PC-9 (cell line): ENCODE measurements around the gene QTRT2.

Experiments
- CTCF ChIP-seq: fragments of 200-600 bp; sonication (generic); conservative IDR thresholded peaks from 2 replicates; pipeline ENCODE4 v1.6.1; 2017; ENCODE audit warnings: mixed run types, antibody characterized with exemption, mild to moderate bottlenecking, moderate library complexity
- EZH2 ChIP-seq: fragments of 200-600 bp; sonication (generic); IDR thresholded peaks from 2 replicates; pipeline ENCODE4 v1.8.0; 2017; ENCODE audit warnings: antibody characterized with exemption, low read depth

GRCh38 chr3:114071786-114072185, 15.2 kb downstream of the QTRT2 start:
- no peak for TF ChIP-seq CTCF
- TF ChIP-seq EZH2 = no peak
